ENCODE measurements around the gene SH3BP1. TPM values are rescaled to one million over a fixed set of nuclear protein-coding genes. Genes with fewer than 3 reads are reported as not detected.

The SH3BP1 gene
- total and polyA plus RNA-seq, 7 experiments from 2014 or later: 12.9 to 157 (median 80.4) TPM

- Mint-ChIP-seq H3K27ac (peak overlapping the region; percentile 80 to 98 (median 91)), H3K36me3 (peaks cover 0 to 20% (median 8%) of the 10 kb centered on the region in 5 donors), H3K27me3 (no peaks in the 10 kb centered on the region), H3K4me1 (peaks cover 21 to 70% (median 54%) of the 10 kb centered on the region in 7 donors), H3K4me3 (peak overlapping the region; percentile 85 to 99 (median 96)), H3K9me3 (no peaks in the 10 kb centered on the region)
- H3K27ac ChIP-seq (ENCODE audit: low read depth, low read length): peak overlapping the region; percentile 81
- H3K4me3 ChIP-seq (ENCODE audit: low read length): peak overlapping the region; percentile 71
- peaks cover 56 to 63% of the 10 kb centered on the region in 2 donors for H3K4me1 ChIP-seq (ENCODE audit: control insufficient read depth in 2 of 2, insufficient read depth in 2 of 2, low read length in 2 of 2)
- H3K9me3 ChIP-seq (ENCODE audit: control insufficient read depth in 2 of 3, low read length in 3 of 3): no peaks in the 10 kb centered on the region
- DNase-seq (peak in 2 of 9 donors; percentile 33), ATAC-seq (peak; percentile 14)
- intact Hi-C loops (cut with micrococcal nuclease): no loop called here
- peaks cover 14 to 53% (median 29%) of the 10 kb centered on the region in 3 experiments for H3K36me3 ChIP-seq (ENCODE audit: control insufficient read depth in 2 of 3, insufficient read depth in 3 of 3, low read length in 3 of 3)
- ChIA-PET CTCF (interaction anchor here (0.6 to 17.3 kb wide), 7 partner anchors 12 to 40 kb away, joined by 3 to 292 read pairs (median 18); partner anchors contain the start of genes GGA1, LGALS1, NOL12 and PDXP), POLR2A (interaction anchor here (0.6 to 10.1 kb wide), 12 partner anchors 9 to 1082 kb away, joined by 3 to 135 read pairs (median 28); partner anchors contain the start of genes GGA1, LGALS1, NOL12 and PDXP)
- no peaks in the 10 kb centered on the region for H3K27me3 ChIP-seq (ENCODE audit: control insufficient read depth in 2 of 2, insufficient read depth in 2 of 2, low read length in 2 of 2)
Observed at GRCh38 chr22:37640591-37641560, 1.4 kb downstream of the SH3BP1 start.

- intact Hi-C loops (cut with micrococcal nuclease): no loop called here
- Mint-ChIP-seq H3K9me3 (no peaks in the 10 kb centered on the region), H3K27ac (peak overlapping the region in 6 of 9 donors; percentile 21 to 91 (median 70)), H3K4me1 (peaks cover 21 to 64% (median 48%) of the 10 kb centered on the region in 7 donors), H3K4me3 (peak overlapping the region; percentile 42 to 99 (median 94)), H3K36me3 (peaks cover 0 to 22% (median 8%) of the 10 kb centered on the region in 5 donors), H3K27me3 (no peaks in the 10 kb centered on the region)
- Histone ChIP-seq H3K4me3 (ENCODE audit: low read length) (peak overlapping the region; percentile 71), H3K9me3 (ENCODE audit: control insufficient read depth in 2 of 3, low read length in 3 of 3) (no peaks in the 10 kb centered on the region), H3K4me1 (ENCODE audit: control insufficient read depth in 2 of 2, insufficient read depth in 2 of 2, low read length in 2 of 2) (peaks cover 52 to 56% of the 10 kb centered on the region in 2 donors), H3K27ac (ENCODE audit: low read depth, low read length) (peak overlapping the region; percentile 81), H3K36me3 (ENCODE audit: control insufficient read depth in 2 of 3, insufficient read depth in 3 of 3, low read length in 3 of 3) (peaks cover 16 to 59% (median 31%) of the 10 kb centered on the region in 3 experiments), H3K27me3 (ENCODE audit: control insufficient read depth in 2 of 2, insufficient read depth in 2 of 2, low read length in 2 of 2) (no peaks in the 10 kb centered on the region)
- DNase-seq (no peak), ATAC-seq (no peak)
- POLR2A ChIA-PET: interaction anchor here (0.9 to 10.1 kb wide), 10 partner anchors 10 to 47 kb away, joined by 3 to 135 read pairs (median 28); partner anchors contain the start of genes GGA1, LGALS1, NOL12 and PDXP
- CTCF ChIA-PET: interaction anchor here (1.1 to 17.3 kb wide), 7 partner anchors 11 to 49 kb away, joined by 6 to 292 read pairs (median 18); partner anchors contain the start of genes GGA1, LGALS1, NOL12 and PDXP
Observed at GRCh38 chr22:37641561-37641949, 2.1 kb downstream of the SH3BP1 start.

GRCh38 chr22:37643225-37643847 lies 3.9 kb downstream of the SH3BP1 start:
- peaks cover 29 to 77% (median 34%) of the 10 kb centered on the region in 3 experiments for H3K36me3 ChIP-seq (ENCODE audit: control insufficient read depth in 2 of 3, insufficient read depth in 3 of 3, low read length in 3 of 3)
- peaks cover 34 to 39% of the 10 kb centered on the region in 2 donors for H3K4me1 ChIP-seq (ENCODE audit: control insufficient read depth in 2 of 2, insufficient read depth in 2 of 2, low read length in 2 of 2)
- H3K4me3 ChIP-seq (ENCODE audit: low read length): peak overlapping the region; percentile 45
- Mint-ChIP-seq H3K4me1 (peaks cover 12 to 47% (median 30%) of the 10 kb centered on the region in 7 donors), H3K9me3 (no peaks in the 10 kb centered on the region), H3K27me3 (no peaks in the 10 kb centered on the region), H3K27ac (peak overlapping the region; percentile 51 to 89 (median 74)), H3K36me3 (peaks cover 0 to 26% (median 8%) of the 10 kb centered on the region in 5 donors), H3K4me3 (peak overlapping the region; percentile 29 to 75 (median 55))
- H3K27ac ChIP-seq (ENCODE audit: low read depth, low read length): peak overlapping the region; percentile 24
- intact Hi-C loops (cut with micrococcal nuclease): loop anchor here (1.0 kb wide), 6 partner anchors 10 to 43 kb away; partner anchors contain the start of genes NOL12 (in 1 of the 2) and PDXP (in 1 of the 2)
- no peaks in the 10 kb centered on the region for H3K9me3 ChIP-seq (ENCODE audit: control insufficient read depth in 2 of 3, low read length in 3 of 3)
- POLR2A ChIA-PET: interaction anchor here (0.6 to 10.1 kb wide), 13 partner anchors 10 to 43 kb away, joined by 3 to 135 read pairs (median 16); partner anchors contain the start of genes GGA1, LGALS1, NOL12 and PDXP
- ATAC-seq (peak; percentile 83), DNase-seq (peak; percentile 65 to 90 (median 81))
- CTCF ChIA-PET: interaction anchor here (0.6 to 17.3 kb wide), 20 partner anchors 9 to 205 kb away, joined by 3 to 292 read pairs (median 6); partner anchors contain the start of genes LGALS1, NOL12 and PDXP
- H3K27me3 ChIP-seq (ENCODE audit: control insufficient read depth in 2 of 2, insufficient read depth in 2 of 2, low read length in 2 of 2): no peaks in the 10 kb centered on the region

GRCh38 chr22:37647317-37647716 lies 7.8 kb downstream of the SH3BP1 start:
- H3K4me1 Mint-ChIP-seq: peaks cover 11 to 34% (median 17%) of the 10 kb centered on the region in 7 donors
- intact Hi-C loops (cut with micrococcal nuclease): no loop called here
- CTCF ChIA-PET: interaction anchor here (1.2 kb wide), 1 partner anchor 14 kb away, joined by 4 read pairs; no protein-coding TSS in a partner anchor

GRCh38 chr22:37647928-37648327 lies 8.5 kb downstream of the SH3BP1 start:
- peaks cover 0 to 28% (median 13%) of the 10 kb centered on the region in 5 donors for H3K36me3 Mint-ChIP-seq
- no peak for DNase-seq
- intact Hi-C loops (cut with micrococcal nuclease): no loop called here
- H3K27ac Mint-ChIP-seq: peak overlapping the region in 2 of 9 donors; percentile 9 to 38
- POLR2A ChIA-PET: interaction anchor here (1.0 to 3.0 kb wide), 2 partner anchors 10 to 20 kb away, joined by 3 to 15 read pairs; partner anchors contain the start of gene PDXP
- H3K4me1 Mint-ChIP-seq: peaks cover 6 to 29% (median 13%) of the 10 kb centered on the region in 7 donors
- CTCF ChIA-PET: interaction anchor here (0.9 to 1.4 kb wide), 3 partner anchors 10 to 13 kb away, joined by 3 to 4 read pairs (median 4); partner anchors contain the start of gene PDXP
- Histone ChIP-seq H3K36me3 (ENCODE audit: control insufficient read depth in 2 of 3, insufficient read depth in 3 of 3, low read length in 3 of 3) (peaks cover 39 to 98% (median 51%) of the 10 kb centered on the region in 3 experiments), H3K27ac (ENCODE audit: low read depth, low read length) (no peak overlapping the region), H3K4me3 (ENCODE audit: low read length) (no peak overlapping the region), H3K9me3 (ENCODE audit: control insufficient read depth in 2 of 3, low read length in 3 of 3) (no peaks in the 10 kb centered on the region), H3K27me3 (ENCODE audit: control insufficient read depth in 2 of 2, insufficient read depth in 2 of 2, low read length in 2 of 2) (no peaks in the 10 kb centered on the region), H3K4me1 (ENCODE audit: control insufficient read depth in 2 of 2, insufficient read depth in 2 of 2, low read length in 2 of 2) (peaks cover 9 to 10% of the 10 kb centered on the region in 2 donors)
- no peaks in the 10 kb centered on the region for H3K27me3 Mint-ChIP-seq
- H3K4me3 Mint-ChIP-seq: no peak overlapping the region
- ATAC-seq: no peak
- no peaks in the 10 kb centered on the region for H3K9me3 Mint-ChIP-seq

More at GRCh38 chr22:37647317-37647716, 7.8 kb downstream of the SH3BP1 start:
- H3K27me3 Mint-ChIP-seq: no peaks in the 10 kb centered on the region
- POLR2A ChIA-PET: interaction anchor here (1.0 to 6.1 kb wide), 3 partner anchors 11 to 30 kb away, joined by 3 to 62 read pairs (median 15); partner anchors contain the start of genes LGALS1 and PDXP
- no peaks in the 10 kb centered on the region for H3K9me3 ChIP-seq (ENCODE audit: control insufficient read depth in 2 of 3, low read length in 3 of 3)
- H3K36me3 ChIP-seq (ENCODE audit: control insufficient read depth in 2 of 3, insufficient read depth in 3 of 3, low read length in 3 of 3): peaks cover 41 to 100% (median 50%) of the 10 kb centered on the region in 3 experiments
- H3K27ac Mint-ChIP-seq: no peak overlapping the region
- ATAC-seq: no peak
- H3K4me3 Mint-ChIP-seq: no peak overlapping the region
- no peaks in the 10 kb centered on the region for H3K9me3 Mint-ChIP-seq
- H3K36me3 Mint-ChIP-seq: peaks cover 0 to 29% (median 13%) of the 10 kb centered on the region in 5 donors
- no peak overlapping the region for H3K4me3 ChIP-seq (ENCODE audit: low read length)
- no peaks in the 10 kb centered on the region for H3K27me3 ChIP-seq (ENCODE audit: control insufficient read depth in 2 of 2, insufficient read depth in 2 of 2, low read length in 2 of 2)
- no peak overlapping the region for H3K27ac ChIP-seq (ENCODE audit: low read depth, low read length)
- no peak for DNase-seq
- peaks cover 15% of the 10 kb centered on the region in 2 donors for H3K4me1 ChIP-seq (ENCODE audit: control insufficient read depth in 2 of 2, insufficient read depth in 2 of 2, low read length in 2 of 2)
